Measurements from ENCODE around the gene MPZL1. TPM values are rescaled to one million over a fixed set of nuclear protein-coding genes. Genes with fewer than 3 reads are reported as not detected.

MPZL1 gene
- total and polyA plus RNA-seq, 8 donors: 6.3 to 46.6 (median 19.2) TPM

GRCh38 chr1:167676205-167676915 is 45.4 kb upstream of the MPZL1 start:
- ATAC-seq (no peak), DNase-seq (no peak), FAIRE-seq (no peak)
- TF ChIP-seq CTCF (IDR thresholded peaks at IDR 0.05): no peak
- H3K9me3 ChIP-seq: no peaks in the 10 kb centered on the region
- H3K4me1 ChIP-seq: no peaks in the 10 kb centered on the region
- no peaks in the 10 kb centered on the region for H3K36me3 ChIP-seq
- H3K4me3 ChIP-seq: no peak overlapping the region
- no peak overlapping the region for H3K27ac ChIP-seq
- WGBS, 2 donors: 87 to 91% methylated on average over 2 of the region's 2 CpGs
- intact Hi-C loops (cut with DNase I): no loop called here
- no peaks in the 10 kb centered on the region for H3K27me3 ChIP-seq

- Histone ChIP-seq H3K27me3 (no peaks in the 10 kb centered on the region), H3K4me3 (no peak overlapping the region), H3K36me3 (no peaks in the 10 kb centered on the region), H3K9me3 (no peaks in the 10 kb centered on the region), H3K27ac (no peak overlapping the region), H3K4me1 (no peaks in the 10 kb centered on the region)
- DNase-seq (no peak), ATAC-seq (no peak), FAIRE-seq (no peak)
- intact Hi-C loops (cut with DNase I): no loop called here
- no peak for TF ChIP-seq CTCF (IDR thresholded peaks at IDR 0.05)
- WGBS, 2 donors: 78 to 85% methylated on average over 7 of the region's 7 CpGs
These were observed 44.6 kb upstream of the MPZL1 start for GRCh38 chr1:167676916-167677848.

GRCh38 chr1:167678422-167678821 is 43.4 kb upstream of the MPZL1 start:
- no peak for TF ChIP-seq CTCF (IDR thresholded peaks at IDR 0.05)
- intact Hi-C loops (cut with DNase I): no loop called here
- FAIRE-seq (no peak), ATAC-seq (no peak), DNase-seq (no peak)
- Histone ChIP-seq H3K4me1 (no peaks in the 10 kb centered on the region), H3K9me3 (no peaks in the 10 kb centered on the region), H3K4me3 (no peak overlapping the region), H3K27me3 (no peaks in the 10 kb centered on the region), H3K27ac (no peak overlapping the region), H3K36me3 (no peaks in the 10 kb centered on the region)
- WGBS, 2 donors: 84 to 85% methylated on average over 10 of the region's 10 CpGs

GRCh38 chr1:167678838-167679237 is 42.9 kb upstream of the MPZL1 start:
- no peaks in the 10 kb centered on the region for H3K4me1 ChIP-seq
- no peak for FAIRE-seq
- TF ChIP-seq CTCF (IDR thresholded peaks at IDR 0.05): no peak
- intact Hi-C loops (cut with DNase I): no loop called here
- ATAC-seq: no peak
- no peak overlapping the region for H3K4me3 ChIP-seq
- no peak overlapping the region for H3K27ac ChIP-seq
- 97 to 98% methylated on average over 3 of the region's 3 CpGs for WGBS, 2 donors
- no peaks in the 10 kb centered on the region for H3K9me3 ChIP-seq
- no peaks in the 10 kb centered on the region for H3K27me3 ChIP-seq
- DNase-seq: no peak
- no peaks in the 10 kb centered on the region for H3K36me3 ChIP-seq

Measured in pancreas (tissue), 10 donors.